Measurements from ENCODE around the gene NHP2. TPM values are rescaled to one million over a fixed set of nuclear protein-coding genes. Genes with fewer than 3 reads are reported as not detected.

Gene NHP2
- total RNA-seq, 1 experiment from 2014 or later = 263 TPM

DNA sequence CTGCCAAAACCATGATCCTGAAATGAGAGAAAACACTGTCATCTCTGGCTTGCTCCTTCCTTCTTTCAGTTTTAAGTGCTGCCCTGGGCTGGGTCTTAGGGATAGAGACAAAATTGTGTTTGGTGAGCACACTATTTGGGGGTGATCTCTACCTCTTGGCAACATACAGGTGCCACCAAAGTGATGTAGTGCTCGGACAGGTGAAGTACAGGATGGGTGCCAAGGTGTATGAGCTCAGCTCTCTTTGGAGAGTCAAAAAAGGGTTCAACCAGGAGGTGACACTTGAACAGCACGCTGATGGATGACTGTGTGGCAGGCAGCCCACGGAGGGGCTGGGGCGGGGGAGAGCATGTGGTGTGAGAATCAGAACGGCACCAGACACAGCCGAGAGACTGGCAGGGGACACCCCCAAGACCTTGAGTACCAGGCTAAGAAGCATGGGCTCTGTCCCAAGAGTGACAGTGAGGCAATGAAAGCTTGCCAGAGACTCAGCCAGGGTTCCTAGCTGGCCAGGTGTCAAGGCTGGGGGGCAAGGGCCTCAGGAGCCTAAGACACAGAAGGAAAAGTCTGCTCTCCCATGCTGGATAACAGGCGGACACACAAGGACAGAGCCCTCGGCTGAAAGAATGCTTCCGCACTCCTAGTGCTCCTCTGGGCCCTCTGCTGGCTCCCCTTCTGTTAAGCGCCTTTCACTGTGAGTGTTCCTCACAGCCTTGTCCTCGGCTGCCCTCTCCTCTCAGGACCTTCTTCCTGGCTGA is 2.5 kb downstream of the NHP2 start (continued):
- TF ChIP-seq, protein P1, sequence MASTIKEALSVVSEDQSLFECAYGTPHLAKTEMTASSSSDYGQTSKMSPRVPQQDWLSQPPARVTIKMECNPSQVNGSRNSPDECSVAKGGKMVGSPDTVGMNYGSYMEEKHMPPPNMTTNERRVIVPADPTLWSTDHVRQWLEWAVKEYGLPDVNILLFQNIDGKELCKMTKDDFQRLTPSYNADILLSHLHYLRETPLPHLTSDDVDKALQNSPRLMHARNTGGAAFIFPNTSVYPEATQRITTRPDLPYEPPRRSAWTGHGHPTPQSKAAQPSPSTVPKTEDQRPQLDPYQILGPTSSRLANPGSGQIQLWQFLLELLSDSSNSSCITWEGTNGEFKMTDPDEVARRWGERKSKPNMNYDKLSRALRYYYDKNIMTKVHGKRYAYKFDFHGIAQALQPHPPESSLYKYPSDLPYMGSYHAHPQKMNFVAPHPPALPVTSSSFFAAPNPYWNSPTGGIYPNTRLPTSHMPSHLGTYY (CRISPR knock-in tag; IDR thresholded peaks at IDR 0.05) = 0 out of 2 replicates have a peak, but pooled peaks have one; percentile 27
- TF ChIP-seq ETV6 (CRISPR knock-in tag; IDR thresholded peaks at IDR 0.05) (0 out of 2 replicates have a peak, but pooled peaks have one; percentile 28), GTF2I (CRISPR knock-in tag; conservative IDR thresholded peaks at IDR 0.05) (no peak), KAT7 (CRISPR knock-in tag; IDR thresholded peaks at IDR 0.05; ENCODE audit: borderline replicate concordance) (no peak), ESRRA (CRISPR knock-in tag; IDR thresholded peaks at IDR 0.05; ENCODE audit: borderline replicate concordance) (no peak), ZNF423 (CRISPR knock-in tag; IDR thresholded peaks at IDR 0.05) (no peak), PRRX2 (CRISPR knock-in tag; IDR thresholded peaks at IDR 0.05) (peak; percentile 54), SP1 (CRISPR knock-in tag; conservative IDR thresholded peaks at IDR 0.05) (no peak), MYBL2 (CRISPR knock-in tag; IDR thresholded peaks at IDR 0.05) (no peak), TEAD1 (CRISPR knock-in tag; IDR thresholded peaks at IDR 0.05) (no peak), NFATC4 (CRISPR knock-in tag; IDR thresholded peaks at IDR 0.05) (peak; percentile 4; the same call in 1 of the 2 replicates), CREB1 (CRISPR knock-in tag; IDR thresholded peaks at IDR 0.05) (peak; percentile 33; the same call in 1 of the 2 replicates)
- TF ChIP-seq, protein P2, sequence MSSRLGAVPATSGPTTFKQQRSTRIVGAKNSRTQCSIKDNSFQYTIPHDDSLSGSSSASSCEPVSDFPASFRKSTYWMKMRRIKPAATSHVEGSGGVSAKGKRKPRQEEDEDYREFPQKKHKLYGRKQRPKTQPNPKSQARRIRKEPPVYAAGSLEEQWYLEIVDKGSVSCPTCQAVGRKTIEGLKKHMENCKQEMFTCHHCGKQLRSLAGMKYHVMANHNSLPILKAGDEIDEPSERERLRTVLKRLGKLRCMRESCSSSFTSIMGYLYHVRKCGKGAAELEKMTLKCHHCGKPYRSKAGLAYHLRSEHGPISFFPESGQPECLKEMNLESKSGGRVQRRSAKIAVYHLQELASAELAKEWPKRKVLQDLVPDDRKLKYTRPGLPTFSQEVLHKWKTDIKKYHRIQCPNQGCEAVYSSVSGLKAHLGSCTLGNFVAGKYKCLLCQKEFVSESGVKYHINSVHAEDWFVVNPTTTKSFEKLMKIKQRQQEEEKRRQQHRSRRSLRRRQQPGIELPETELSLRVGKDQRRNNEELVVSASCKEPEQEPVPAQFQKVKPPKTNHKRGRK (CRISPR knock-in tag; IDR thresholded peaks at IDR 0.05; ENCODE audit: borderline replicate concordance) = no peak
- TF ChIP-seq, protein P3, sequence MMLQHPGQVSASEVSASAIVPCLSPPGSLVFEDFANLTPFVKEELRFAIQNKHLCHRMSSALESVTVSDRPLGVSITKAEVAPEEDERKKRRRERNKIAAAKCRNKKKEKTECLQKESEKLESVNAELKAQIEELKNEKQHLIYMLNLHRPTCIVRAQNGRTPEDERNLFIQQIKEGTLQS (CRISPR knock-in tag; conservative IDR thresholded peaks at IDR 0.05) = no peak
- TF ChIP-seq, protein P4, sequence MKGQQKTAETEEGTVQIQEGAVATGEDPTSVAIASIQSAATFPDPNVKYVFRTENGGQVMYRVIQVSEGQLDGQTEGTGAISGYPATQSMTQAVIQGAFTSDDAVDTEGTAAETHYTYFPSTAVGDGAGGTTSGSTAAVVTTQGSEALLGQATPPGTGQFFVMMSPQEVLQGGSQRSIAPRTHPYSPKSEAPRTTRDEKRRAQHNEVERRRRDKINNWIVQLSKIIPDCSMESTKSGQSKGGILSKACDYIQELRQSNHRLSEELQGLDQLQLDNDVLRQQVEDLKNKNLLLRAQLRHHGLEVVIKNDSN (CRISPR knock-in tag; IDR thresholded peaks at IDR 0.05) = no peak
- TF ChIP-seq, protein P5, sequence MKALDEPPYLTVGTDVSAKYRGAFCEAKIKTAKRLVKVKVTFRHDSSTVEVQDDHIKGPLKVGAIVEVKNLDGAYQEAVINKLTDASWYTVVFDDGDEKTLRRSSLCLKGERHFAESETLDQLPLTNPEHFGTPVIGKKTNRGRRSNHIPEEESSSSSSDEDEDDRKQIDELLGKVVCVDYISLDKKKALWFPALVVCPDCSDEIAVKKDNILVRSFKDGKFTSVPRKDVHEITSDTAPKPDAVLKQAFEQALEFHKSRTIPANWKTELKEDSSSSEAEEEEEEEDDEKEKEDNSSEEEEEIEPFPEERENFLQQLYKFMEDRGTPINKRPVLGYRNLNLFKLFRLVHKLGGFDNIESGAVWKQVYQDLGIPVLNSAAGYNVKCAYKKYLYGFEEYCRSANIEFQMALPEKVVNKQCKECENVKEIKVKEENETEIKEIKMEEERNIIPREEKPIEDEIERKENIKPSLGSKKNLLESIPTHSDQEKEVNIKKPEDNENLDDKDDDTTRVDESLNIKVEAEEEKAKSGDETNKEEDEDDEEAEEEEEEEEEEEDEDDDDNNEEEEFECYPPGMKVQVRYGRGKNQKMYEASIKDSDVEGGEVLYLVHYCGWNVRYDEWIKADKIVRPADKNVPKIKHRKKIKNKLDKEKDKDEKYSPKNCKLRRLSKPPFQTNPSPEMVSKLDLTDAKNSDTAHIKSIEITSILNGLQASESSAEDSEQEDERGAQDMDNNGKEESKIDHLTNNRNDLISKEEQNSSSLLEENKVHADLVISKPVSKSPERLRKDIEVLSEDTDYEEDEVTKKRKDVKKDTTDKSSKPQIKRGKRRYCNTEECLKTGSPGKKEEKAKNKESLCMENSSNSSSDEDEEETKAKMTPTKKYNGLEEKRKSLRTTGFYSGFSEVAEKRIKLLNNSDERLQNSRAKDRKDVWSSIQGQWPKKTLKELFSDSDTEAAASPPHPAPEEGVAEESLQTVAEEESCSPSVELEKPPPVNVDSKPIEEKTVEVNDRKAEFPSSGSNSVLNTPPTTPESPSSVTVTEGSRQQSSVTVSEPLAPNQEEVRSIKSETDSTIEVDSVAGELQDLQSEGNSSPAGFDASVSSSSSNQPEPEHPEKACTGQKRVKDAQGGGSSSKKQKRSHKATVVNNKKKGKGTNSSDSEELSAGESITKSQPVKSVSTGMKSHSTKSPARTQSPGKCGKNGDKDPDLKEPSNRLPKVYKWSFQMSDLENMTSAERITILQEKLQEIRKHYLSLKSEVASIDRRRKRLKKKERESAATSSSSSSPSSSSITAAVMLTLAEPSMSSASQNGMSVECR (CRISPR knock-in tag; IDR thresholded peaks at IDR 0.05; ENCODE audit: borderline replicate concordance) = no peak
- TF ChIP-seq, protein P6, sequence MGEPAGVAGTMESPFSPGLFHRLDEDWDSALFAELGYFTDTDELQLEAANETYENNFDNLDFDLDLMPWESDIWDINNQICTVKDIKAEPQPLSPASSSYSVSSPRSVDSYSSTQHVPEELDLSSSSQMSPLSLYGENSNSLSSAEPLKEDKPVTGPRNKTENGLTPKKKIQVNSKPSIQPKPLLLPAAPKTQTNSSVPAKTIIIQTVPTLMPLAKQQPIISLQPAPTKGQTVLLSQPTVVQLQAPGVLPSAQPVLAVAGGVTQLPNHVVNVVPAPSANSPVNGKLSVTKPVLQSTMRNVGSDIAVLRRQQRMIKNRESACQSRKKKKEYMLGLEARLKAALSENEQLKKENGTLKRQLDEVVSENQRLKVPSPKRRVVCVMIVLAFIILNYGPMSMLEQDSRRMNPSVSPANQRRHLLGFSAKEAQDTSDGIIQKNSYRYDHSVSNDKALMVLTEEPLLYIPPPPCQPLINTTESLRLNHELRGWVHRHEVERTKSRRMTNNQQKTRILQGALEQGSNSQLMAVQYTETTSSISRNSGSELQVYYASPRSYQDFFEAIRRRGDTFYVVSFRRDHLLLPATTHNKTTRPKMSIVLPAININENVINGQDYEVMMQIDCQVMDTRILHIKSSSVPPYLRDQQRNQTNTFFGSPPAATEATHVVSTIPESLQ (CRISPR knock-in tag; IDR thresholded peaks at IDR 0.05) = no peak
- TF ChIP-seq, protein P7, sequence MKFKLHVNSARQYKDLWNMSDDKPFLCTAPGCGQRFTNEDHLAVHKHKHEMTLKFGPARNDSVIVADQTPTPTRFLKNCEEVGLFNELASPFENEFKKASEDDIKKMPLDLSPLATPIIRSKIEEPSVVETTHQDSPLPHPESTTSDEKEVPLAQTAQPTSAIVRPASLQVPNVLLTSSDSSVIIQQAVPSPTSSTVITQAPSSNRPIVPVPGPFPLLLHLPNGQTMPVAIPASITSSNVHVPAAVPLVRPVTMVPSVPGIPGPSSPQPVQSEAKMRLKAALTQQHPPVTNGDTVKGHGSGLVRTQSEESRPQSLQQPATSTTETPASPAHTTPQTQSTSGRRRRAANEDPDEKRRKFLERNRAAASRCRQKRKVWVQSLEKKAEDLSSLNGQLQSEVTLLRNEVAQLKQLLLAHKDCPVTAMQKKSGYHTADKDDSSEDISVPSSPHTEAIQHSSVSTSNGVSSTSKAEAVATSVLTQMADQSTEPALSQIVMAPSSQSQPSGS (CRISPR knock-in tag; IDR thresholded peaks at IDR 0.05; ENCODE audit: borderline replicate concordance, low read depth) = no peak
- TF ChIP-seq, protein P8, sequence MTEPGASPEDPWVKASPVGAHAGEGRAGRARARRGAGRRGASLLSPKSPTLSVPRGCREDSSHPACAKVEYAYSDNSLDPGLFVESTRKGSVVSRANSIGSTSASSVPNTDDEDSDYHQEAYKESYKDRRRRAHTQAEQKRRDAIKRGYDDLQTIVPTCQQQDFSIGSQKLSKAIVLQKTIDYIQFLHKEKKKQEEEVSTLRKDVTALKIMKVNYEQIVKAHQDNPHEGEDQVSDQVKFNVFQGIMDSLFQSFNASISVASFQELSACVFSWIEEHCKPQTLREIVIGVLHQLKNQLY (CRISPR knock-in tag; IDR thresholded peaks at IDR 0.05) = no peak
